Peyer's patch (tissue), 4 donors: ENCODE results near the gene MYLK.

ENCODE experiments used
- CTCF ChIP-seq, 6 experiments: fragments of 450-650 bp in 4 of 6; fragments of 200-600 bp in 2 of 6; sonication (generic) in 1 of 6; IDR thresholded peaks; one replicate each; pipeline ENCODE4 v1.5.1; 2017 to 2019; ENCODE audit warnings: antibody characterized with exemption in 6 of 6, mild to moderate bottlenecking in 3 of 6, moderate library complexity in 1 of 6
- POLR2A ChIP-seq, 2 donors: fragments of 450-650 bp; IDR thresholded peaks; one replicate each; pipeline ENCODE4 v1.5.1; 2017; ENCODE audit warnings: antibody characterized with exemption in 2 of 2, mild to moderate bottlenecking in 2 of 2, moderate library complexity in 2 of 2

DNA sequence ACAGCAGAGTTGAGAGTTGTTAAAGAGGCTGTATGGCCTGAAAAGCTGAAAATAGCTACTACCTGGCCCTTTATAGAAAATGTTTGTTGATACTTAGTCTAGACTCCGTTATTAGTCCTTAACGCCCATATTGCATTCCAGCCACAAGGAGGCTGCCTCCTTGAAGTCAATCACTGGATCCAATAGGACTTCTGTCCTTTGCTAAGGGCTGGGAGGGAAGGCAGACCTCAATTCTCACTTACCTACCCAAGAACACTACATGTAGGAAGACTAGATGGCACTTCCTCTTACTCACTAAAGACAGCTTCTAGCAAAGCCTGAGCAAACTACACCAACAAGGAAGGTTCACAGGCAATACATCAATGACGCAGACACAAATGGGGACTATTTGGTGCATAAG, 159.8 kb downstream of the MYLK start:
- TF ChIP-seq CTCF (IDR thresholded peaks at IDR 0.05) (peak in 3 of 6 experiments; percentile 11 to 15 (median 13)), POLR2A (IDR thresholded peaks at IDR 0.05) (no peak)
